Testis (tissue), 3 donors: ENCODE results near the gene HIRIP3. TPM values are rescaled to one million over a fixed set of nuclear protein-coding genes. Genes with fewer than 3 reads are reported as not detected.

Experiments used
- DNase-seq: peaks from one replicate; pipeline ENCODE4 v3.0.0-alpha.2; 2019
- H3K27ac ChIP-seq, 2 donors: fragments of 200-600 bp; sonication (generic); one replicate each; pipeline ENCODE4 v1.5.1; 2019
- H3K27me3 ChIP-seq: fragments of 200-600 bp; sonication (generic); one replicate; pipeline ENCODE4 v1.5.1; 2019
- H3K36me3 ChIP-seq: fragments of 200-600 bp; sonication (generic); one replicate; pipeline ENCODE4 v1.5.1; 2017; ENCODE audit warnings: low read depth; ENCODE audit errors: missing control alignments
- H3K4me1 ChIP-seq: fragments of 200-600 bp; sonication (generic); one replicate; pipeline ENCODE4 v1.5.1; 2019
- H3K4me3 ChIP-seq, 2 donors: fragments of 200-600 bp; sonication (generic); one replicate each; pipeline ENCODE4 v1.5.1; 2017 to 2019
- H3K9me3 ChIP-seq: fragments of 200-600 bp; sonication (generic); one replicate; pipeline ENCODE4 v1.5.1; 2017
- CTCF ChIP-seq, 3 experiments: fragments of 450-650 bp in 2 of 3; fragments of 200-600 bp in 1 of 3; sonication (generic) in 1 of 3; IDR thresholded peaks; one replicate each; pipeline ENCODE4 v1.5.1; 2016 to 2019; ENCODE audit warnings: antibody characterized with exemption in 3 of 3, mild to moderate bottlenecking in 2 of 3, moderate library complexity in 1 of 3
- POLR2A ChIP-seq: fragments of 450-650 bp; IDR thresholded peaks from one replicate; pipeline ENCODE4 v1.6.1; 2017; ENCODE audit warnings: antibody characterized with exemption, mild to moderate bottlenecking, moderate library complexity
- WGBS, 2 donors: methylation state at CpG; one replicate each; pipeline ENCODE4 v1.1.5; 2018; 5-methylcytosine and 5-hydroxymethylcytosine counted together
- intact Hi-C: fragments of 100-400 bp; cut with DNase I; formaldehyde crosslinking; loops from one replicate; pipeline ENCODE4 v1.15.1; 2023; ENCODE audit warnings: low total_unique reads
- polyA plus RNA-seq: library from polyadenylated mRNA; stranded (reverse); fragments of 350-450 nt; fragmentation: Illumina TruSeq; extraction: RNeasy Lipid Tissue Mini Kit (QIAGEN cat#74804); gene quantifications from one replicate; pipeline ENCODE4 v1.2.3, GENCODE V29; 2014; ENCODE audit warnings: low read depth, low replicate concordance; ENCODE audit not compliant: insufficient read depth
- total RNA-seq, 2 donors: library from RNA; depleted of rRNA; stranded (reverse); fragments of >200 nt; gene quantifications; one replicate each; pipeline ENCODE4 v1.2.3, GENCODE V29; 2016

The HIRIP3 gene
- total and polyA plus RNA-seq, 3 donors from 2014 or later = 32.1 to 57.3 (median 40.2) TPM

GRCh38 chr16:30032083-30032819 lies 36.8 kb upstream of the HIRIP3 start:
- H3K36me3 ChIP-seq = no peaks in the 10 kb centered on the region
- H3K4me1 ChIP-seq = peaks cover 9% of the 10 kb centered on the region
- intact Hi-C loops = no loop called here
- TF ChIP-seq CTCF (IDR thresholded peaks at IDR 0.05) = peak; percentile 27 to 85 (median 70)
- TF ChIP-seq POLR2A = no peak
- H3K27me3 ChIP-seq = no peaks in the 10 kb centered on the region
- H3K9me3 ChIP-seq = no peaks in the 10 kb centered on the region
- 29% methylated on average over 12 of the region's 12 CpGs for WGBS, 2 donors
- no peak overlapping the region for H3K27ac ChIP-seq
- no peak overlapping the region for H3K4me3 ChIP-seq
- DNase-seq = peak; percentile 76

GRCh38 chr16:30031477-30031918 lies 36.1 kb upstream of the HIRIP3 start:
- Histone ChIP-seq H3K4me3 (no peak overlapping the region), H3K9me3 (no peaks in the 10 kb centered on the region), H3K4me1 (peaks cover 9% of the 10 kb centered on the region), H3K36me3 (no peaks in the 10 kb centered on the region), H3K27me3 (no peaks in the 10 kb centered on the region), H3K27ac (no peak overlapping the region)
- DNase-seq = no peak
- WGBS, 2 donors = 35 to 37% methylated on average over 11 of the region's 11 CpGs
- intact Hi-C loops = no loop called here
- TF ChIP-seq POLR2A (no peak), CTCF (IDR thresholded peaks at IDR 0.05) (no peak)

- Histone ChIP-seq H3K4me3 (no peak within 1 kb of the TSS), H3K36me3 (no peaks in the 10 kb centered on the region), H3K9me3 (no peaks in the 10 kb centered on the region), H3K27ac (no peak within 1 kb of the TSS), H3K4me1 (peaks cover 9% of the 10 kb centered on the region), H3K27me3 (no peaks in the 10 kb centered on the region)
- intact Hi-C loops = no loop called here
- TF ChIP-seq CTCF (IDR thresholded peaks at IDR 0.05) (no peak), POLR2A (no peak)
- DNase-seq = no peak
- 15 to 23% methylated on average over 13 to 27 of the region's 27 CpGs for WGBS, 2 donors
Observed at GRCh38 chr16:30030841-30031413, 35.5 kb upstream of the HIRIP3 start, which contains the start of gene TLCD3B. TLCD3B (minus strand) TSS chr16:30031271; CDS start chr16:30030527, 744 bp downstream.

- no peak for DNase-seq
- Histone ChIP-seq H3K27me3 (no peaks in the 10 kb centered on the region), H3K4me1 (peaks cover 9% of the 10 kb centered on the region), H3K36me3 (no peaks in the 10 kb centered on the region), H3K9me3 (no peaks in the 10 kb centered on the region), H3K27ac (no peak overlapping the region), H3K4me3 (no peak overlapping the region)
- WGBS, 2 donors = 53 to 58% methylated on average over 20 to 23 of the region's 23 CpGs
- intact Hi-C loops = no loop called here
- TF ChIP-seq CTCF (IDR thresholded peaks at IDR 0.05) = no peak
- TF ChIP-seq POLR2A = no peak
Observed at GRCh38 chr16:30030011-30030685, 34.7 kb upstream of the HIRIP3 start.
